ENCODE results near the gene STARD3. TPM values are rescaled to one million over a fixed set of nuclear protein-coding genes. Genes with fewer than 3 reads are reported as not detected.

STARD3 gene
- total RNA-seq, 1 donor from 2014 or later: 58.2 TPM

GRCh38 chr17:39671651-39672521 lies 34.9 kb downstream of the STARD3 start:
- H3K9me3 Mint-ChIP-seq: no peaks in the 10 kb centered on the region
- ChIA-PET POLR2A (interaction anchor here (1.2 to 2.7 kb wide), 2 partner anchors 16 to 58 kb away, joined by 10 to 19 read pairs; partner anchors contain the start of gene PGAP3), CTCF (interaction anchor here (0.9 to 3.0 kb wide), 6 partner anchors 15 to 58 kb away, joined by 3 to 26 read pairs (median 4); partner anchors contain the start of gene MIEN1)
- ATAC-seq (ENCODE audit: low read depth) (no peak), DNase-seq (no peak)
- no peak overlapping the region for H3K27ac Mint-ChIP-seq
- H3K27me3 Mint-ChIP-seq: peaks cover 6% of the 10 kb centered on the region
- intact Hi-C loops (cut with micrococcal nuclease): loop anchor here (1.0 kb wide), 1 partner anchor 50 kb away; no protein-coding TSS in a partner anchor
- H3K36me3 Mint-ChIP-seq (ENCODE audit: low read depth): no peaks in the 10 kb centered on the region
- TF ChIP-seq, protein P1, sequence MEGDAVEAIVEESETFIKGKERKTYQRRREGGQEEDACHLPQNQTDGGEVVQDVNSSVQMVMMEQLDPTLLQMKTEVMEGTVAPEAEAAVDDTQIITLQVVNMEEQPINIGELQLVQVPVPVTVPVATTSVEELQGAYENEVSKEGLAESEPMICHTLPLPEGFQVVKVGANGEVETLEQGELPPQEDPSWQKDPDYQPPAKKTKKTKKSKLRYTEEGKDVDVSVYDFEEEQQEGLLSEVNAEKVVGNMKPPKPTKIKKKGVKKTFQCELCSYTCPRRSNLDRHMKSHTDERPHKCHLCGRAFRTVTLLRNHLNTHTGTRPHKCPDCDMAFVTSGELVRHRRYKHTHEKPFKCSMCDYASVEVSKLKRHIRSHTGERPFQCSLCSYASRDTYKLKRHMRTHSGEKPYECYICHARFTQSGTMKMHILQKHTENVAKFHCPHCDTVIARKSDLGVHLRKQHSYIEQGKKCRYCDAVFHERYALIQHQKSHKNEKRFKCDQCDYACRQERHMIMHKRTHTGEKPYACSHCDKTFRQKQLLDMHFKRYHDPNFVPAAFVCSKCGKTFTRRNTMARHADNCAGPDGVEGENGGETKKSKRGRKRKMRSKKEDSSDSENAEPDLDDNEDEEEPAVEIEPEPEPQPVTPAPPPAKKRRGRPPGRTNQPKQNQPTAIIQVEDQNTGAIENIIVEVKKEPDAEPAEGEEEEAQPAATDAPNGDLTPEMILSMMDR (IDR thresholded peaks at IDR 0.05): no peak
- H3K4me1 Mint-ChIP-seq: peaks cover 51% of the 10 kb centered on the region
- H3K4me3 Mint-ChIP-seq: no peak overlapping the region

- no peak overlapping the region for H3K4me3 Mint-ChIP-seq
- no peak overlapping the region for H3K27ac Mint-ChIP-seq
- DNase-seq (no peak), ATAC-seq (ENCODE audit: low read depth) (no peak)
- TF ChIP-seq, protein P1 (IDR thresholded peaks at IDR 0.05): no peak
- no peaks in the 10 kb centered on the region for H3K36me3 Mint-ChIP-seq (ENCODE audit: low read depth)
- intact Hi-C loops (cut with micrococcal nuclease): loop anchor here (1.0 kb wide), 1 partner anchor 50 kb away; no protein-coding TSS in a partner anchor
- peaks cover 57% of the 10 kb centered on the region for H3K4me1 Mint-ChIP-seq
- CTCF ChIA-PET: interaction anchor here (0.9 to 3.0 kb wide), 4 partner anchors 15 to 54 kb away, joined by 3 to 26 read pairs (median 4); no protein-coding TSS in a partner anchor
- H3K27me3 Mint-ChIP-seq: peaks cover 4% of the 10 kb centered on the region
- POLR2A ChIA-PET: interaction anchor here (2.7 kb wide), 1 partner anchor 15 kb away, joined by 19 read pairs; the partner anchor contains the start of gene PGAP3
- no peaks in the 10 kb centered on the region for H3K9me3 Mint-ChIP-seq
These were observed 35.8 kb downstream of the STARD3 start for GRCh38 chr17:39672522-39673334.

DNA sequence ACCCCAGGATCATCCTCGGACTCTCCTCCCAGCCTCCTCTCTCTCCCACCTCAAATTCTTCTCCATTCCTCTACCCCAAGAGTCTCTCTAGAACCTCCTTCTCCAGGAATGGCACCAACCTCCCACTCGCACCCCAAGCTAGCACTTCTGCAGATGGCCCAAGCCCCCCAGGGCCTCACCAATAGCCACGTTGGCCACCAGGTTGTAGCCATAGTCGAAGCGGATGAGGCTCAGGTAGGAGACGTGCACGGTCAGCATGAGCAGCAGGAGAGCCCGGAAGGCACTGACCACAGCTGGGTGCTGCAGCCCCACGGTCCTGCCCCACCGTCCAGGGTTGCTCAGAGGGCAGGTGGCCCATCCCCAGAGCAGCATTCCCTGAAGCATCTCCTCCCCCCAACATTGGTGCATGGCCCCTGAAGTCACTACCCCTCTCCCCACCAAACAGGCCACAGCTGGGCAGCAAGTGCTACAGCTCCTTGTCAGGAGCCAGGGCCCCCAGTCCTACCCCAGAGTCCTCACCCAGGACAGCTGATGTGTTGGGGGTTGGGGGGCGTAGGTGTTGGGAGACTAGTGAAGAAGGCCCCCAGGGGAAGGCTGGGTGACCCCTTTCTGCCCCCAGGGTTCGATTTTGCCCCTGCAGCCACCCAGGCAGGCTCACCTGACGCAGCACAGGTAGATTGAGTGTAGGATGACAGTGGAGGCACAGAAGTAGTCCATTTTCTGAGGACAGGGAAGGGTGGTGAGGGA lies 36.6 kb downstream of the STARD3 start:
- Mint-ChIP-seq H3K36me3 (ENCODE audit: low read depth) (no peaks in the 10 kb centered on the region), H3K9me3 (no peaks in the 10 kb centered on the region), H3K27ac (peak overlapping the region; percentile 65), H3K4me1 (peaks cover 64% of the 10 kb centered on the region), H3K4me3 (no peak overlapping the region), H3K27me3 (peaks cover 3% of the 10 kb centered on the region)
- no peak for DNase-seq
- TF ChIP-seq, protein P1 (IDR thresholded peaks at IDR 0.05): no peak
- ChIA-PET POLR2A (interaction anchor here (0.6 kb wide), 1 partner anchor 56 kb away, joined by 5 read pairs; no protein-coding TSS in a partner anchor), CTCF (no interaction called here)
- intact Hi-C loops (cut with micrococcal nuclease): no loop called here
- no peak for ATAC-seq (ENCODE audit: low read depth)

DNA sequence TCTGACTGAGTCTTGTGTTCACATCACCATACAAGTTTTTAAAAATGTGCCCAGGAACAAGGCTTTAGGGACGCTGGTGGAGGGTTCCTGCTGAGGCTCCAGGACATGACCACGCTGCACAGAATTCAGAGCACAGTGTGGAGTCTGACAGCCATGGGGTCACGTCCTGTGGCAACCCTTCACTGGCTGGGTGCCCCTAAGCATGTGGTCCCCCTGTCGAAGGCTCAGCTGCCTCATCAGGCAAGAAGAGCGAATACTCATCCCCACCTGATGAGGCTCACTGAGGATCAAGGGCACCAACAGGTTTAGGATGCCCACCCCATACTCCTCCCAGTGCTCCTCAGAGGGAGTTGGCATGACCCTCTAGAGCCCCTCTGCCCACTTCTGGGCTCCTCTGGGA lies 37.2 kb downstream of the STARD3 start:
- H3K27me3 Mint-ChIP-seq: no peaks in the 10 kb centered on the region
- no peaks in the 10 kb centered on the region for H3K9me3 Mint-ChIP-seq
- H3K4me3 Mint-ChIP-seq: no peak overlapping the region
- peaks cover 67% of the 10 kb centered on the region for H3K4me1 Mint-ChIP-seq
- H3K36me3 Mint-ChIP-seq (ENCODE audit: low read depth): no peaks in the 10 kb centered on the region
- TF ChIP-seq, protein P1 (IDR thresholded peaks at IDR 0.05): no peak
- DNase-seq (no peak), ATAC-seq (ENCODE audit: low read depth) (no peak)
- H3K27ac Mint-ChIP-seq: peak overlapping the region; percentile 65
- intact Hi-C loops (cut with micrococcal nuclease): no loop called here
- CTCF ChIA-PET: interaction anchor here (1.3 to 2.2 kb wide), 3 partner anchors 14 to 55 kb away, joined by 4 to 9 read pairs (median 5); partner anchors contain the start of gene PGAP3
- POLR2A ChIA-PET: interaction anchor here (0.6 to 3.0 kb wide), 7 partner anchors 8 to 123 kb away, joined by 3 to 23 read pairs (median 5); partner anchors contain the start of genes MIEN1, PGAP3 and TCAP

Measured in activated B cell treated with CpG ODN at 0.5 μM for 24 hours (primary cell).